Ishikawa (cell line): ENCODE data around the gene PDE11A.

Experiments used
- CEBPB ChIP-seq: IDR thresholded peaks from 2 replicates; pipeline ENCODE4 v1.6.1; 2012
- FOXM1 ChIP-seq: IDR thresholded peaks from 2 replicates; pipeline ENCODE4 v1.6.1; 2012; ENCODE audit warnings: low read depth, borderline replicate concordance
- TAF1 ChIP-seq: IDR thresholded peaks from 2 replicates; pipeline ENCODE4 v1.6.1; 2012; ENCODE audit warnings: low read depth, mild to moderate bottlenecking
- ZBTB7A ChIP-seq: IDR thresholded peaks from 2 replicates; pipeline ENCODE4 v1.6.1; 2012; ENCODE audit warnings: low read depth
- TF ChIP-seq, protein P1 (sequence below): IDR thresholded peaks from 2 replicates; pipeline ENCODE4 v1.6.1; 2012

DNA sequence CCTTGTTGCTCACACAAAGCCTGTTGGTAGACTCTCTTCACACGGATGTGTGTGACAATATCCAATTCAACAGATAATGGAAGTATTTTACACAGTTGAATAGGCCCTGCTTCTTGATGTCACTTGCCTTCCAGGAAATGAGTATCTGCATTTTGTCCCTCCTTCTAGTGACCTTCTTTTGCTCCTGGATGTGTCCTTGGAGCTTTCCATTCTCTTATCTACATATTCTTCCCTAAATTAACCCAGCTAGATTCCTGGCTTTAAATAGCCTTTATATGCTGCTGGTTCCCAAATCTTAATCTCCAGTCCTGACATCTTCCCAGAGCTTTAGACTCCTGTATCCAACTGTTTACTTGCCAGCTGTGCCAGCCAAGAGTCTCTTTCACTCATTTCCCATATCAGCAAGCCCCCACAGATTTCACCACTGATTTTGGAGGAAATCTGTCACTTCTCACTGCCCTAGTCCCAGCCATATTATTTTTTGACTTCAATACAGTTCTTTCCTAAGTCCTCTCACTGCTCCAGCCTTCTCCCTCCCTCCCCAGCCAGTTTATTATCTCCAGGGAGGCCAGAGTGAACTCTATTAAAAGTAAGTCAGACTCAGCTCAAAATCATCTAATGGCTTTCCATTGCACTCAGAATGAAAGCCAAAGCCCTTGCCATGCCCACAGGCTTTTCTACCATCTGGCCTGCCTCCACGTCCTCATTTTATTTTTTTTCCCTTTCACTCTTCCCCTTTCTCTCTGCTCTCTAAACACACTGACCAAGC is 170.0 kb downstream of the PDE11A start:
- TF ChIP-seq ZBTB7A = no peak
- TF ChIP-seq, protein P1, sequence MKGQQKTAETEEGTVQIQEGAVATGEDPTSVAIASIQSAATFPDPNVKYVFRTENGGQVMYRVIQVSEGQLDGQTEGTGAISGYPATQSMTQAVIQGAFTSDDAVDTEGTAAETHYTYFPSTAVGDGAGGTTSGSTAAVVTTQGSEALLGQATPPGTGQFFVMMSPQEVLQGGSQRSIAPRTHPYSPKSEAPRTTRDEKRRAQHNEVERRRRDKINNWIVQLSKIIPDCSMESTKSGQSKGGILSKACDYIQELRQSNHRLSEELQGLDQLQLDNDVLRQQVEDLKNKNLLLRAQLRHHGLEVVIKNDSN = no peak
- no peak for TF ChIP-seq TAF1
- TF ChIP-seq FOXM1 = no peak
- no peak for TF ChIP-seq CEBPB
